ENCODE results near the gene COQ8A. TPM values are rescaled to one million over a fixed set of nuclear protein-coding genes. Genes with fewer than 3 reads are reported as not detected.

Gene COQ8A
- total and polyA plus RNA-seq, 2 experiments from 2014 or later: 25.2 to 37.4 TPM

DNA sequence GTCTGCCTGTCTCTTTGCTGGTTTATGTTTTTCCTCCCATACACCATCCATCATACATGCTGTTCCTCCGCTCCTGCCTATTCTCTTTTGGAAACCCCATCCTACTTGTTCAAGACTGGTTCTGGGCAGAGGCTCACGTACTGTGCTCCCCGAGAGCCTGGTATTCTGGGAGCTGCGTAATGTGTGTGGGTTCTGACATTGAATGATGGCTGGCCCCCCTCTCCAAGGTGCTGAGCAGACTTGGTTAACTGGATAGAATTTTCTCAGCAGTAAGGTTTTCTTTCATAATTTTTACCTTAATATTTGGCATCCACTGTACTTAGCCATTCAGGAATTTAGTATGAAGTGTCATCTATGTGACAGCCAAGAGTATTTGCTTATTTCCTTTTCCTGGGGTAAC is 26.6 kb downstream of the COQ8A start:
- TF ChIP-seq EZH2phosphoT487 (IDR thresholded peaks at IDR 0.05; ENCODE audit: unreplicated experiment): no peak
- no peak for TF ChIP-seq JUNB (IDR thresholded peaks at IDR 0.05; ENCODE audit: unreplicated experiment)
- TF ChIP-seq STAT1 (IDR thresholded peaks at IDR 0.05; ENCODE audit: unreplicated experiment): no peak
- TF ChIP-seq EZH2 (IDR thresholded peaks at IDR 0.05; ENCODE audit: low read depth, unreplicated experiment): no peak
- TF ChIP-seq ZNF114 (CRISPR knock-in tag; IDR thresholded peaks at IDR 0.05): no peak
- no peak for TF ChIP-seq POLR2AphosphoS5 (IDR thresholded peaks at IDR 0.05; ENCODE audit: low read depth)
- TF ChIP-seq NANOG (IDR thresholded peaks at IDR 0.05; ENCODE audit: borderline replicate concordance): no peak
- no peak for TF ChIP-seq ZNF331 (CRISPR knock-in tag; IDR thresholded peaks at IDR 0.05; ENCODE audit: low read depth)
- TF ChIP-seq, protein P1, sequence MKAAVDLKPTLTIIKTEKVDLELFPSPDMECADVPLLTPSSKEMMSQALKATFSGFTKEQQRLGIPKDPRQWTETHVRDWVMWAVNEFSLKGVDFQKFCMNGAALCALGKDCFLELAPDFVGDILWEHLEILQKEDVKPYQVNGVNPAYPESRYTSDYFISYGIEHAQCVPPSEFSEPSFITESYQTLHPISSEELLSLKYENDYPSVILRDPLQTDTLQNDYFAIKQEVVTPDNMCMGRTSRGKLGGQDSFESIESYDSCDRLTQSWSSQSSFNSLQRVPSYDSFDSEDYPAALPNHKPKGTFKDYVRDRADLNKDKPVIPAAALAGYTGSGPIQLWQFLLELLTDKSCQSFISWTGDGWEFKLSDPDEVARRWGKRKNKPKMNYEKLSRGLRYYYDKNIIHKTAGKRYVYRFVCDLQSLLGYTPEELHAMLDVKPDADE (IDR thresholded peaks at IDR 0.05): no peak
- TF ChIP-seq, protein P2, sequence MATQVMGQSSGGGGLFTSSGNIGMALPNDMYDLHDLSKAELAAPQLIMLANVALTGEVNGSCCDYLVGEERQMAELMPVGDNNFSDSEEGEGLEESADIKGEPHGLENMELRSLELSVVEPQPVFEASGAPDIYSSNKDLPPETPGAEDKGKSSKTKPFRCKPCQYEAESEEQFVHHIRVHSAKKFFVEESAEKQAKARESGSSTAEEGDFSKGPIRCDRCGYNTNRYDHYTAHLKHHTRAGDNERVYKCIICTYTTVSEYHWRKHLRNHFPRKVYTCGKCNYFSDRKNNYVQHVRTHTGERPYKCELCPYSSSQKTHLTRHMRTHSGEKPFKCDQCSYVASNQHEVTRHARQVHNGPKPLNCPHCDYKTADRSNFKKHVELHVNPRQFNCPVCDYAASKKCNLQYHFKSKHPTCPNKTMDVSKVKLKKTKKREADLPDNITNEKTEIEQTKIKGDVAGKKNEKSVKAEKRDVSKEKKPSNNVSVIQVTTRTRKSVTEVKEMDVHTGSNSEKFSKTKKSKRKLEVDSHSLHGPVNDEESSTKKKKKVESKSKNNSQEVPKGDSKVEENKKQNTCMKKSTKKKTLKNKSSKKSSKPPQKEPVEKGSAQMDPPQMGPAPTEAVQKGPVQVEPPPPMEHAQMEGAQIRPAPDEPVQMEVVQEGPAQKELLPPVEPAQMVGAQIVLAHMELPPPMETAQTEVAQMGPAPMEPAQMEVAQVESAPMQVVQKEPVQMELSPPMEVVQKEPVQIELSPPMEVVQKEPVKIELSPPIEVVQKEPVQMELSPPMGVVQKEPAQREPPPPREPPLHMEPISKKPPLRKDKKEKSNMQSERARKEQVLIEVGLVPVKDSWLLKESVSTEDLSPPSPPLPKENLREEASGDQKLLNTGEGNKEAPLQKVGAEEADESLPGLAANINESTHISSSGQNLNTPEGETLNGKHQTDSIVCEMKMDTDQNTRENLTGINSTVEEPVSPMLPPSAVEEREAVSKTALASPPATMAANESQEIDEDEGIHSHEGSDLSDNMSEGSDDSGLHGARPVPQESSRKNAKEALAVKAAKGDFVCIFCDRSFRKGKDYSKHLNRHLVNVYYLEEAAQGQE (IDR thresholded peaks at IDR 0.05; ENCODE audit: unreplicated experiment): no peak
- no peak for TF ChIP-seq CREB1 (CRISPR knock-in tag; IDR thresholded peaks at IDR 0.05; ENCODE audit: low read depth)
- TF ChIP-seq, protein P3, sequence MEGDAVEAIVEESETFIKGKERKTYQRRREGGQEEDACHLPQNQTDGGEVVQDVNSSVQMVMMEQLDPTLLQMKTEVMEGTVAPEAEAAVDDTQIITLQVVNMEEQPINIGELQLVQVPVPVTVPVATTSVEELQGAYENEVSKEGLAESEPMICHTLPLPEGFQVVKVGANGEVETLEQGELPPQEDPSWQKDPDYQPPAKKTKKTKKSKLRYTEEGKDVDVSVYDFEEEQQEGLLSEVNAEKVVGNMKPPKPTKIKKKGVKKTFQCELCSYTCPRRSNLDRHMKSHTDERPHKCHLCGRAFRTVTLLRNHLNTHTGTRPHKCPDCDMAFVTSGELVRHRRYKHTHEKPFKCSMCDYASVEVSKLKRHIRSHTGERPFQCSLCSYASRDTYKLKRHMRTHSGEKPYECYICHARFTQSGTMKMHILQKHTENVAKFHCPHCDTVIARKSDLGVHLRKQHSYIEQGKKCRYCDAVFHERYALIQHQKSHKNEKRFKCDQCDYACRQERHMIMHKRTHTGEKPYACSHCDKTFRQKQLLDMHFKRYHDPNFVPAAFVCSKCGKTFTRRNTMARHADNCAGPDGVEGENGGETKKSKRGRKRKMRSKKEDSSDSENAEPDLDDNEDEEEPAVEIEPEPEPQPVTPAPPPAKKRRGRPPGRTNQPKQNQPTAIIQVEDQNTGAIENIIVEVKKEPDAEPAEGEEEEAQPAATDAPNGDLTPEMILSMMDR (conservative IDR thresholded peaks at IDR 0.05; ENCODE audit: low read depth in 2 of 2): no peak
- TF ChIP-seq, protein P4, sequence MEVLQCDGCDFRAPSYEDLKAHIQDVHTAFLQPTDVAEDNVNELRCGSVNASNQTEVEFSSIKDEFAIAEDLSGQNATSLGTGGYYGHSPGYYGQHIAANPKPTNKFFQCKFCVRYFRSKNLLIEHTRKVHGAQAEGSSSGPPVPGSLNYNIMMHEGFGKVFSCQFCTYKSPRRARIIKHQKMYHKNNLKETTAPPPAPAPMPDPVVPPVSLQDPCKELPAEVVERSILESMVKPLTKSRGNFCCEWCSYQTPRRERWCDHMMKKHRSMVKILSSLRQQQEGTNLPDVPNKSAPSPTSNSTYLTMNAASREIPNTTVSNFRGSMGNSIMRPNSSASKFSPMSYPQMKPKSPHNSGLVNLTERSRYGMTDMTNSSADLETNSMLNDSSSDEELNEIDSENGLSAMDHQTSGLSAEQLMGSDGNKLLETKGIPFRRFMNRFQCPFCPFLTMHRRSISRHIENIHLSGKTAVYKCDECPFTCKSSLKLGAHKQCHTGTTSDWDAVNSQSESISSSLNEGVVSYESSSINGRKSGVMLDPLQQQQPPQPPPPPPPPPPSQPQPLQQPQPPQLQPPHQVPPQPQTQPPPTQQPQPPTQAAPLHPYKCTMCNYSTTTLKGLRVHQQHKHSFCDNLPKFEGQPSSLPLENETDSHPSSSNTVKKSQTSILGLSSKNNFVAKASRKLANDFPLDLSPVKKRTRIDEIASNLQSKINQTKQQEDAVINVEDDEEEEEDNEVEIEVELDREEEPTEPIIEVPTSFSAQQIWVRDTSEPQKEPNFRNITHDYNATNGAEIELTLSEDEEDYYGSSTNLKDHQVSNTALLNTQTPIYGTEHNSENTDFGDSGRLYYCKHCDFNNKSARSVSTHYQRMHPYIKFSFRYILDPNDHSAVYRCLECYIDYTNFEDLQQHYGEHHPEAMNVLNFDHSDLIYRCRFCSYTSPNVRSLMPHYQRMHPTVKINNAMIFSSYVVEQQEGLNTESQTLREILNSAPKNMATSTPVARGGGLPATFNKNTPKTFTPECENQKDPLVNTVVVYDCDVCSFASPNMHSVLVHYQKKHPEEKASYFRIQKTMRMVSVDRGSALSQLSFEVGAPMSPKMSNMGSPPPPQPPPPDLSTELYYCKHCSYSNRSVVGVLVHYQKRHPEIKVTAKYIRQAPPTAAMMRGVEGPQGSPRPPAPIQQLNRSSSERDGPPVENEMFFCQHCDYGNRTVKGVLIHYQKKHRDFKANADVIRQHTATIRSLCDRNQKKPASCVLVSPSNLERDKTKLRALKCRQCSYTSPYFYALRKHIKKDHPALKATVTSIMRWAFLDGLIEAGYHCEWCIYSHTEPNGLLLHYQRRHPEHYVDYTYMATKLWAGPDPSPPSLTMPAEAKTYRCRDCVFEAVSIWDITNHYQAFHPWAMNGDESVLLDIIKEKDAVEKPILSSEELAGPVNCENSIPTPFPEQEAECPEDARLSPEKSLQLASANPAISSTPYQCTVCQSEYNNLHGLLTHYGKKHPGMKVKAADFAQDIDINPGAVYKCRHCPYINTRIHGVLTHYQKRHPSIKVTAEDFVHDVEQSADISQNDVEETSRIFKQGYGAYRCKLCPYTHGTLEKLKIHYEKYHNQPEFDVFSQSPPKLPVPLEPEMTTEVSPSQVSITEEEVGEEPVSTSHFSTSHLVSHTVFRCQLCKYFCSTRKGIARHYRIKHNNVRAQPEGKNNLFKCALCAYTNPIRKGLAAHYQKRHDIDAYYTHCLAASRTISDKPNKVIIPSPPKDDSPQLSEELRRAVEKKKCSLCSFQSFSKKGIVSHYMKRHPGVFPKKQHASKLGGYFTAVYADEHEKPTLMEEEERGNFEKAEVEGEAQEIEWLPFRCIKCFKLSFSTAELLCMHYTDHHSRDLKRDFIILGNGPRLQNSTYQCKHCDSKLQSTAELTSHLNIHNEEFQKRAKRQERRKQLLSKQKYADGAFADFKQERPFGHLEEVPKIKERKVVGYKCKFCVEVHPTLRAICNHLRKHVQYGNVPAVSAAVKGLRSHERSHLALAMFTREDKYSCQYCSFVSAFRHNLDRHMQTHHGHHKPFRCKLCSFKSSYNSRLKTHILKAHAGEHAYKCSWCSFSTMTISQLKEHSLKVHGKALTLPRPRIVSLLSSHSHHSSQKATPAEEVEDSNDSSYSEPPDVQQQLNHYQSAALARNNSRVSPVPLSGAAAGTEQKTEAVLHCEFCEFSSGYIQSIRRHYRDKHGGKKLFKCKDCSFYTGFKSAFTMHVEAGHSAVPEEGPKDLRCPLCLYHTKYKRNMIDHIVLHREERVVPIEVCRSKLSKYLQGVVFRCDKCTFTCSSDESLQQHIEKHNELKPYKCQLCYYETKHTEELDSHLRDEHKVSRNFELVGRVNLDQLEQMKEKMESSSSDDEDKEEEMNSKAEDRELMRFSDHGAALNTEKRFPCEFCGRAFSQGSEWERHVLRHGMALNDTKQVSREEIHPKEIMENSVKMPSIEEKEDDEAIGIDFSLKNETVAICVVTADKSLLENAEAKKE (CRISPR knock-in tag; IDR thresholded peaks at IDR 0.05): no peak
- H4K20me1 ChIP-seq (replicated peaks; ENCODE audit: insufficient read depth): peaks cover 3% of the 10 kb centered on the region; the same call in 1 of the 2 replicates
- H3K27me3 Mint-ChIP-seq (ENCODE audit: insufficient read depth, low read depth, poor library complexity): peaks cover 2% of the 10 kb centered on the region
- no peaks in the 10 kb centered on the region for H3F3A ChIP-seq (replicated peaks; ENCODE audit: low read depth)
- H3K27me3 ChIP-seq (ENCODE audit: insufficient read depth): no peaks in the 10 kb centered on the region
- H2AFZ ChIP-seq: no peak overlapping the region
- ATAC-seq (no peak), DNase-seq (ENCODE audit: low spot score) (no peak)
- peaks cover 3% of the 10 kb centered on the region; the same call in 2 of the 3 replicates for H3K4me1 Mint-ChIP-seq
- peaks cover 2% of the 10 kb centered on the region; the same call in 2 of the 3 replicates for H3K9me3 Mint-ChIP-seq
- H3K79me2 ChIP-seq (replicated peaks; ENCODE audit: insufficient read depth): no peaks in the 10 kb centered on the region
- no peak overlapping the region for H3K27ac ChIP-seq (ENCODE audit: low read depth)
- H3K4me3 ChIP-seq: no peak overlapping the region
- no peaks in the 10 kb centered on the region for H3K9me2 ChIP-seq (ENCODE audit: insufficient read depth)
- peaks cover 14% of the 10 kb centered on the region for H3K36me3 Mint-ChIP-seq (ENCODE audit: low read depth)
- H3K4me3 Mint-ChIP-seq: no peak overlapping the region
- H3K4me2 ChIP-seq: no peak overlapping the region
- no peak overlapping the region for H3K27ac Mint-ChIP-seq
- H3K36me3 ChIP-seq (ENCODE audit: insufficient read depth): no peaks in the 10 kb centered on the region; the same call in 1 of the 2 replicates
- H3K4me1 ChIP-seq (ENCODE audit: insufficient read depth): no peaks in the 10 kb centered on the region
